ENCODE measurements around the gene EGR4.

Gene EGR4

DNA sequence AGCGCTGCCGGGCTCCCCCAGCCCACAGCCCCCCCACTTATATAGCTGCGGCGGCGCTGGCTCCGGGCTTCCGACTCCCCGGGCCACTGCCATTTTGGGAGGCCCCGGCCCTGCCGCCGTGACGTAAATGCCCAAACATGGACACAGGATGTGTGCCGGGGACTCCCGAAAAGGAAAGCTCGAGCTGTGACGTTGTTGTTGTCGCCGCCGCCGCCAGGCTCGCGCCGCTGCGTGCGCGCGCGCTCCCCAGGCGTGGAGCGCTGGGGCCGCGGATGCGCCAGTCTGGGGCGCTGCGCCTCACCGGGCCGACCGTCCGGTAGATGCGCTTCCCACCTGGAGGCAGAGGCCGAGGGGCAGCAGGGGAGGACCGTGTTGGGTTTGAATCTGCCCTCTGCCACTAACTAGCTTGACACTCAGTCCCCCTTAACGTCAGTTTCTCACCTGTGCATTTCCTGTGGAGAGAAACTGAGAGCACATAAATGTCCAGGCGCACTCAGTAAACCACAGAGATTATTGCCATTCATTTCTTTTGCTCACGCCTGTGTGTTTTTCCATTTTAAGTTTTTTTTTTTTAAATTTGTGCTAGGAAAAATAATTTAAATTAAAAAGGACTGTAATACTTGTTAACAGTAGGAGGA is at the start of gene EGR4:
TSS of gene EGR4 (minus strand) at position 15 of the 638 bp plus-strand sequence. CDS start 231 bp downstream, outside the sequence.
- H3K4me3 ChIP-seq (ENCODE audit: low read depth, low read length): peak within 1 kb of the TSS; percentile 47

DNA sequence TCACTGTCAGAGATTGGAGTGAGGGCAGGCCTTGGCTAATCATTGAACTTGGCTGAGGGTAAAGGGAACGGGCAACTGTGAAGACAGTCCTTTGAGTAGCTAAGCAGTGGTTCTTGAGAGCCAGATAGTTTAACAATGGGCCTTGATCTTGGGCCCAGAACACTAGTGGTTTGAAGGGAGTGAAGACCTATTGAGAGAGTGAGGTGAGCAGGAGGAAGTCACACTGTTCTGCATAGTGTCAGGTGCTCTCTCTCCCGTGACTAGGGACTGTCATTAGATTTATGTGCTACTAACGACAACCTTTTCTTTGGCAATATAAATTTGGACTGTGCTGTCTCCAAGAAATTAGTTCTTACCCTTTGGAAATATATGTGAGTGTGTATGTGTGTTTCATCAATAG is 47.7 kb upstream of the EGR4 start:
- no peak overlapping the region for H3K4me3 ChIP-seq (ENCODE audit: low read depth, low read length)

DNA sequence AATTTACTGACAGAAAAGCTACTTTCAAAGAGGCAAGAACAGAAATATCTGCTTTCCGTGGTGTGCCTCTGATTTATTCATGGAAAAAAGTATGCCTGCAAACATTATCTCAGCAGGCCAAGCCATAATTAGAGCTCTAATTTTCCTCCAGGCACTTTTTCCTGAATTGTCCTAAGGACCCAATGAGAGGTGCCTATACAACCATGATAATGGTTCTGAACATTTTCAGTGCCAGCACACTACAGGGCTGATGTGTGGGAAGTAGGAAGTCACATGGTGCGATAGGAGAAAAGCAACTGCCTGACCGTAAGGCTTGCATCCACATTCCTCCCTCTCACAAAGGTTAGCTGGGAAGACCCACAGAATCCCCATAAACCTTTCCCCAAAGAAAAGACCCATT is 45.9 kb upstream of the EGR4 start:
- H3K4me3 ChIP-seq (ENCODE audit: low read depth, low read length): no peak overlapping the region

DNA sequence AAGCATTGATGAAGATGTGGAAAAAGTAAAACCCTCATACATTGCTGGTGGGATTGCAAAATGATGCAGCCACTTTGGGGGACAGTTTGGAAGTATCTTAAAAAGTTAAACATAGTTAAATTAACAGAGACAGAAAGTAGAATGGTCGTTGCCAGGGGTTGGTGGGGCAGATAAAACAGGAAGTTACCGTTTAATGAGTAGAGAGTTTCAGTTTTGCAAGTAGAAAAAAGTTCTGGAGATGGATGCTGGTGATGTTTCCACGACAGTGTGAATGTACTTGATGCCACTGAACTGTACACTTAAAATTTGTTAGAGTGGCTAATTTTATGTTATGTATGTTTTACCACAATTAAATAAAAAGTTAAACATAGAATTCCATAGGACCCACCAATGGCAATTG is 44.5 kb upstream of the EGR4 start:
- no peak overlapping the region for H3K4me3 ChIP-seq (ENCODE audit: low read depth, low read length)

DNA sequence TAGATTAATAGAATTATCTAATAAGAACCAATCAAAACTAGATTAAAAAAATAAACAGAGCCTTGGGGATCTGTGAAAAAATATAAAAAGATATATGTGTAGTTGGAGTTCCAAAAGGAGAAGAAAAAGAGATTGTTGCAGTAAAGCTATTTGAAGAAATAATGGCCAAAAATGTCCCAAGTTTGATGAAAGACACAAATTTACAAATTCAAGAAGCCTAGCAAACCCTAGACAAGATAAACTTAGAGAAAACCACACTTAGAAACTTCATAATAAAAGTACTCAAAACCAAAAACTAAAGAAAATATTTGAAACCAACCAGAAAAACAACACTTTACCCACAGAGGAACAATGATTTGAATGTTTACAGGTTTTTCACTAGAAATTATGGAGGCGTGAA is 41.3 kb upstream of the EGR4 start:
- no peak overlapping the region for H3K4me3 ChIP-seq (ENCODE audit: low read depth, low read length)

DNA sequence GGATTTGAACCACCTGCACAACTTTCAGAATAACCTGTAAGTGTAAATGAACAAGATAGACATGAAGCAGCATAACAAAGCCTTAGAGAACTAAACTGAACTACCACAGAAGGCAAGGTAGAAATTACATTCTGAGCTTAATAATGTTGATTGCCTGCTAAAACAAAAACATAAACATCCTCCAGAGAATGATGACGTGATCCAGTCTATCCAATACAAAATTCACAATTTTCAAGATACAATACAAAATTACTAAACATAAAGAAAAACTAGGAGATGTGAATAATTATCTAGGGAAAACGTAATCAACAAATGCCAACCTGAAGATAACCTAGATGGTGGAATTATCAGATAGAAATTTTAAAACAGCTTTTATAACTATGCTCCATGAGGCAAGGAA is 40.7 kb upstream of the EGR4 start:
- no peak overlapping the region for H3K4me3 ChIP-seq (ENCODE audit: low read depth, low read length)

DNA sequence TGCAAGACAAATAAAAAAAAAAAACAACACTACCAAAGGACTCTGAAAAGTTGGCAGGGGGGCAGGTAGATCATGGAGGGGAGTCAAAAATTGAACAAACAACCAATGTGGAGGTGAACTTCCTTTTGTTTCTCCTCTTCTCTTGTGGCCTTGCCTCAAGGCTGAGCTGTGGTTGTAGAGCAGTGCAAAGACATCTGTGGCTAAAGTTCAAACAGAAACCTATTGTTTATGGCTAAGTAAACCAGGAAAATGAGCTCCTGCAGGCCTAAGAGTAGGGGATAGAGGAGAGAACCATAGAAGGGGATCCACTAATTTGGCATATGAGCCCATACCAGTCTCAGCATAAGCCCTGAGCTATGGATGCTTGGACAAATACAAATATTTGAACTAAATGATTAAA is 40.2 kb upstream of the EGR4 start:
- H3K4me3 ChIP-seq (ENCODE audit: low read depth, low read length): no peak overlapping the region

DNA sequence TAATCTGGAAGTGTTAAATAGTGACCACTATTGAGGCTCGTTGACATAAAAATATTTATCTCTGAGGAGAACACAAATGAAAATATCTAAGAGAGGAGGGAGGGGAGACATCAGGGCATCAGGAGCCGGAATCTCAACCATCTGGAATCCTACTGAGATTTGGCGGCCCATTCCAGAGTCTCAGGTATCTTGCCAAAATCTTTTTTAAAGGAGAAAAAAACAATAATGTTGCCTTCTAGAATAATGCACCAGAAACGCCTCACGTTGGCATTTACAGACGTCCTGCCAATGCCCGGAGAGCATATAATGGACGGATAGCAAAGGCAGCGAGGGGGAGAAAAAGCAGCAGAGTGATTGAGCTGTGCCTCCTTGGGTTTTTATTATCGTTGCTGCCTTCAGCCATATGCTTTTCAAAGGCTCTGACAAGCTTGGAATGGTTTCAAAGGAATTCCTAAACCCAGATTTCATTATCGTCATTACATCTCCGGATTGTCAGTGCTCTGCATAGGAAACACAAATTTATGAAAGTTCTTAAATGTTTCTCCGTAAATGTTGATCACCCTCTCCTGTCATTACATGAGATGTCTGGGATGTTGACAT is 30.9 kb upstream of the EGR4 start:
- no peak overlapping the region for H3K4me3 ChIP-seq (ENCODE audit: low read depth, low read length)

DNA sequence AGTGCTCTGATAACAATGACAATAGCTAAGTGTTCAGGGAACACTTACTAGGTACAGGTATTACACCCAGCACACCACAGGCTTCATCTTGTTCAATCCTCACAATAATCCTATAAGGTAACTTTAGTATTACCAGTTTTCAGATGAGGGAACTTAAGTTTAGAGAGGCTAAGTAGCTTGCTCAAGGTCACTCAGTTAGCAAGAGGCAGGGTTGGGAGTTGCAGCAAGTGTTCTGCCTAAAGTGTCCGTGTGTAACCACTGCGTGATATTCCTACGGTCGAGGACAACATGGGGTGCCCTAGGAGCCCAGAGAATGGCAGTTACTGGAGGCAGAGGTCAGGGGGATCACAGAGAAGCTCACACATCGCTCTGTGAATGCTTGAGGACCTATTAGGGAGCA is 30.2 kb upstream of the EGR4 start:
- H3K4me3 ChIP-seq (ENCODE audit: low read depth, low read length): no peak overlapping the region

DNA sequence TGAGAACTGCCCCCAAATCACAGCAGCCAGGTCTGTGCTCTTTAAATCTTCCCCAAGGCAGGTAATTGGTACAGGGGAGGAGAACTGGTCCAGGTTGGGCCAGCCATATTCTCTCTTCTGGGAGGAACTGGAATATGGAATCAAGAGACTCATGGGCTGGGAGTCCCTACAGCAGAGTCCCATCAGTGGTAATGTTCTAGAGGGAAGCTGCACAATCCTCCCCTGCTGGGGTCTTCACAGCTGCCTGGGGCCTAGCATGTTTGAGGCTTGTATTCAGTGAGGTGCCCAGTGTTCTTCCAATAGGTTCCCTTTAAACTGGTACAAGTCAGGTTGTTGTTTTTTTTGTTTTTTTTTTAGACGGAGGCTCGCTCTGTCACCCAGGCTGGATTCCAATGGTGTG is 21.1 kb upstream of the EGR4 start:
- H3K4me3 ChIP-seq (ENCODE audit: low read depth, low read length): no peak overlapping the region

DNA sequence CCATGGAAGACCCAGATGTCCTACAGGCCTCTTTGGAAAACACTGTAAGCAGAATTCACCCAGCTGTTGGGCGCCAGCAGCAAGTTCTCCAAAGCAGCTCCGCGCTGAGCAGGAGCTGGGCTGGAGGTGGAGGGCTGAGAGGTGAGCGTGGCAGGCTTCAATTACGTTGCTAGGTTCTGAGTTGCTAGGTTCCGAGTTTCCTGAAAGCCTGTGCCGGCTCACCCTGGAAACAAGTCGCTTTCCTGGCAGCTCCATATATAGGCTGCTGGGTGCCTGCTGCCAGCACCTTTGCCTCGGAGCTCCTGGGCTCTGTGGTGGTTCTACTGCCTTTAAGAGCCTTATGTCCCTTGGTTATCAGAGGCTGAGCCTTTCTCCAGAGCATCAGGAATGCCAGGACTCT is 14.4 kb upstream of the EGR4 start:
- no peak overlapping the region for H3K4me3 ChIP-seq (ENCODE audit: low read depth, low read length)

DNA sequence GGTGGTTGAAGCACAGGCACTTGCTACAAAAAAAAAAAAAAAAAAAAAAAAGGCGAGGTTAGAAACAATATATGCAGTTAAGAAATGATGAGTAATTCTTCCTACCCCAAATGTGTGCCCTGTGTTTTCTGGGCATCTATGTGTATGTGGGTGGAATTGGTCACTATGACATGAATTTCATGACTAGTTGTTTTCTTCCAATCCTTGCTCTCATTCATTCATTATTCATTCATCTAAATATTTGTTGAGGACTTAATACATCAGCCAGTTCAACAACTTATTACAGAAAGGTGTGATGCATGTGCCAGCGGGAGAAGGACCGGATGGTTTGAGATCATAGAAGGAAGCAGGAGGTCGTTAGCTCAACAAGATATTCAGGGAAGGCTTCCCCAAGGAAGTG is 8.3 kb upstream of the EGR4 start:
- no peak overlapping the region for H3K4me3 ChIP-seq (ENCODE audit: low read depth, low read length)

DNA sequence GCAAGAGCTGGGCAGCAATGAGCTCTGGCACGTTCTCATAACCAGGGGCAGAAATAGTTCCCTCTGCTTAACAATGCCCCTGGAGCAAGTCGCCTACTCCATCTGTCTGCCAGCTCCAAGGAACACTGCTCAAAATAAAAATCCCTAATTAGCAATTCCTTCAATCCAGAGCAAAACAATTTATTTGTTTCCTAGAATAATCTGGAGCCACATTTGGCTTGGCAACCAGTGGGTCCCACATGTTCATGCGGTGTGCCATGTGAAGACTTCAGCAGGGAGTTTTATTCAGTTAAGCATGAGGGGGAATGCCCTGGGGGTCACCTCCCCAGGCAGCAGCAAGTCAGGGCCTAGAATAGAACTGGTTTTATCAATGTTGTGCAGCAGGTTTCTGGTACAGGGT is 7.6 kb upstream of the EGR4 start:
- H3K4me3 ChIP-seq (ENCODE audit: low read depth, low read length): no peak overlapping the region

DNA sequence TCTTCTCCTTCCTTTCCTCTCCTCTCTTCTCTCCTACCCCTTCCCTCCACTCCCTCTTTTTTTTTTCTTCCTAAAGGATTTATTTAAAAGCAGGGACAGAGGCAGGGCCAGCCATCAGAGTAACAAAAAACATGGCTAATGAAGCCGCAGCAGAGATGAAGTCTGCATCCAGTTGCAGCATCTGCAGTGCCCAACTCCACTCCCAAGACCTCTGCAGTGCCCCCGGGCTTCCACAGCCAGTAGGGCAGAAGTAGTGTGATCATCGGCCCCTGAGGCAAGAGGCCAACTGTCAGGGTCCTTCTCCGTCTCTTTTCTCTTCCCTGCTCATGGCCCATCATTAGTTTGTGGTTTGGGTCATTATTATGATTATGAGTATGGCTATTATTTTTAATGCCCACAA is 4.2 kb upstream of the EGR4 start:
- H3K4me3 ChIP-seq (ENCODE audit: low read depth, low read length): no peak overlapping the region

DNA sequence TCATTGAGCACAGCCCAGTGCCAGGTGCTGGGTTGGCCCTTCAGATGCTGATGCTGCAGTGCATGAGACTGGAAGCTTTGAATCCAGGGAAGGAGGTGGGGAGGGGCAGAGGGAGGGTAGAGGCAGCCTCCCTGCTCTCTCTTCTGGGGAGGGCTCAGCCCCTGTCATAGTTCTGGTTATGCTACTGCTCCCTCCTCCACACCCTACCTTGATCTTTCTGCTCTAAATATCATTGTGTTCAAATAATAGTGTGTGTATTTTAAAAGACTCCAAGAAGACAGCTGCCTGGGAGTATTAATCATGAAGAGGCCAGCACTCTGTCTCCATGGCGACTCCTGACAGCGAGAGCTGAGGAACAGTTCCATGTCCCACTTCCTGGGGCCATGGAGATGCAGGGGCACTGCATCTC is 3.8 kb upstream of the EGR4 start:
- no peak overlapping the region for H3K4me3 ChIP-seq (ENCODE audit: low read depth, low read length)

DNA sequence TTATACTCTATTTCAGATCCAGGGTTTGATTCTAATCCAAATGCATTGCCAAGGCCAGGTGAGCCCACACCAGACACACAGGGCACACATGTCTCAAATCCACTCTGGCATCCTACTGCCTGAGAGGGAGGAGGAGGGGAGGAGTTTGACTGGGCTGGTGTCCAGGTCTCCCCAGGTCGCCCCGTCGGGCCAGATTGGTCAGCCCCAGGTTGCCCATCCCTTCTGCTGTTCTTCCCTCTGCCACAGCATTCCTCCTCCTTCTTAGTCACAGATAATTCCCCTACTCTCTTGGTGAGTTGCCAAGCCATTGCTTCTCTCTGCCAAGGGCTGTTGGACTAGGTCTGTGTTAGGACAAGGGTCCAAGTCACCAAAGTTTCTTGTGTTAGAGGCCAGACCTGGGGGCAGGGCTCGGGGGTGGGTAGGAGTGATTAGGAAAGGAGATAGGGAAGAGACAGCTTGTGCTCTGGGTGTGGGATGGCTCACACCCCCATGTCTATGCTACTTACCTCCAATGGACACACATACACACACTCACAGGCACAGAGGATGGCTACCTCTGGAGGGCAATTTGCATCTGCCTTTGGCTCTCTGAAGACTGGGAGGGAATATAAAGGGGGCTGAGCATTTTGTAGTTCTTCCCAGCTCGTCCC is 2.5 kb upstream of the EGR4 start:
- H3K4me3 ChIP-seq (ENCODE audit: low read depth, low read length): no peak overlapping the region

DNA sequence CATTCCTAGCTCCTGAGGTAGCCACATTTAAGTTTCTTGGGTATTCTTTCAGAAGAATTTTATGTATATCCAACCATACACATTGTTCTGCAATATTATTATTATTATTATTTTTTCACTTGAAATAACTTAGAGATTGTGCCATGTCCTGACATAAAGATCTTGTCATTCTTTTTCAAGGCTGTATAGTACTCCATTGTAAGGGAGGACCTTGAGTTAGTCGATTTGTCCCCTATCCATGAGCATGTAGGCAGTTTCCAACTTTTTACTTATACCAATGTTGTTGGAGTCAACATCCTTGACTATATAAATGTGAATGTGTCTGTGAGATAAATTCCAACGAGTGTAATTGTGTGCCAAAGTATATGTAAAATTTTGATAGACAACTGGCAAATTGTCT is 891 bp upstream of the EGR4 start:
- no peak overlapping the region for H3K4me3 ChIP-seq (ENCODE audit: low read depth, low read length)

DNA sequence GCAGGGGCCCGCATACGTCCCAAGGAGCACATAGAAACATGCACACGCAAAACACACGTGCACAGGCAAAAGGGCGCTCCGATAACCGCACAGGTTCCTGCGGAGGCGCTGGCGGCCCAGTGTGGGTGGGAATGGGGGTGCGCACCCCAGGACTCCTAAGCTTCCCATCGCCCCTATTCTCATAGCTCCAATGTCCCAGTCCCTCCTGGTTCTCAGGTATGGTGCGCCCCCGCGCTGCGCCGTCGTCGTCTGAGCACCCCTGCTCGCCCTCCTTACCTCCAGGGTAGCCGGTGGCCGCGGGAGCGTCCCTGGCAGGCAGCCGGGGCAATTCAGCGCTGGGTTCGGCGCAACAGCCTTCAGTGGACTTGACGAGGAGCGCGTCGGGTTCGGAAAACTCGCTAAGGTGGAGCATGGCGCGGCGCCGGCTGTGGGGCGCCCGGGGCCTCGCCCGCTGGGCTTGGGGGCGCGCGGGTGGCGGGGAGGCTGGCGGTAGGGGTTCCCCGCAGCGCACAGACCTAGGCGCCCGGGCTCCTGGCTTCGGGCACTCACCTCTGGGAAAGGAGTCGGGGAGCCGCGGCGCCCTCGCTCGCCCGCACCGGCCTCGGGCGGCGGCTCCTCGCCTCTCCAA is 328 bp downstream of the EGR4 start:
- H3K4me3 ChIP-seq (ENCODE audit: low read depth, low read length): peak overlapping the region; percentile 47

DNA sequence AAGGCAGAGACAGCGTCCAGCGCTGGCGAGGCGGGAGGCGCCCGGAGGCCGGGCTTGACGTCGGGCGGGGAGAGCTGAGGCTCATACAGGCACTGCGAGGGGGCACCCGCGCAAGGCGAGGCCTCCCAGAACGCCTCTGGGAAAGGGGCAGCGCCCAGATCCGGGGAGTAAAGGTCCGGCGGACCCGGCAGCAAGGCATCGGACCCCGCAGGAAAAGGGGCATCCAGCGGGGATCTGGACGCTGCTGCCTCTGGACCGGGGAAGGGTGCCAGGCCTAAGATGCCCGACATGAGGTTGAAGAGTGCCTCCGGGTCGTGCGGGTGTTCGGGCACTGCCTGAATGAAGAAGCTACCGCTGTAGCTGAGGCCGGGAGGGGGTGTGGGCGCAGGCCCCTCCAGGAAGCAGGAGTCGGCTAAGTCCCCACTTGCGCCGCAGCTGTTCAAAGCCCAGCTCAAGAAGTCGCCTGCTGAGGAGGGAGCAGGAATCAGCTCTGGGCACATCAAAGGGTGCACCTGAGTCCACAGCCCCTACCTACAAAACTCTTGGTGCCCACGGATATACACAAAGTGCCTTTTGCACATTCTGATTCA is 937 bp downstream of the EGR4 start:
- H3K4me3 ChIP-seq (ENCODE audit: low read depth, low read length): peak overlapping the region; percentile 47

DNA sequence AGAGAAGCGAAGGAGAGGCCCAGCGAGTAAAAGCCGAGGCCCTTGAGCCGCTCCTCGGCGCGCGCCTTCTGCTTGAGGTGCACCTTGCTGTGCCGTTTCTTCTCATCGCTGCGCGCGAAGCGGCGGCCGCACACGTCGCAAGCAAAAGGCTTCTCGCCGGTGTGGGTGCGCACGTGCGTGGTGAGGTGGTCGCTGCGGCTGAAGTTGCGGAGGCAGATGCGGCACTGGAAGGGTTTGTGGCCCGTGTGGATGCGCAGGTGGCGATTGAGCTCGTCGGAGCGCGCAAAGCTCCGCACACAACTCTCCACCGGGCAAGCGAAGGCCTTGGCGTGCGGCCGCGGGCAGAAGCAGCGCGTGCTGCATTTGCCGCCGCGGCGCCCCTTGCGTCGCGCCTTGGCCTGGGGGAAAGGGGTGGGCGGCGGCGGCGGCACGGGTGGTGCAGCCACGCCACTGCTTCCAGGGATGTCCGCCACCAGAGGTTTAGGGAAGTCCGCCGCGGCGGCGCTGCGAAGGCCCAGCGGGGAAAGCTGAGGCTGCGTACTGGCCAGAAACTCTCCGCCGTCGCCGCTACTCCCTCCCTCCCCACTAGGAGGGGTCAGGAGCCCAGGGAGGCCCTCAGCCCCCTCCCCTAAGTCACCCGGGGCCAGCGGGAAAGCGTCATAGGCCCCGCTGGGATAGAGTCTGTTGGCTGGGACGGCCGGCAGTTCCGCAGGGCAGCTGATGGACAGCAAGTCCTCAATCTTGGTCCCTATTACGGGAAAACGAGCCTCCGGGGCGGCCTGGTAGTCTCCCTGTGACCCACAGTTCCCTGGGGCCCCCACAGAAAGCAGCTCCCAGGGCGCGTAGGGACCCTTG is 1.7 kb downstream of the EGR4 start:
- peak overlapping the region; percentile 47 for H3K4me3 ChIP-seq (ENCODE audit: low read depth, low read length)

DNA sequence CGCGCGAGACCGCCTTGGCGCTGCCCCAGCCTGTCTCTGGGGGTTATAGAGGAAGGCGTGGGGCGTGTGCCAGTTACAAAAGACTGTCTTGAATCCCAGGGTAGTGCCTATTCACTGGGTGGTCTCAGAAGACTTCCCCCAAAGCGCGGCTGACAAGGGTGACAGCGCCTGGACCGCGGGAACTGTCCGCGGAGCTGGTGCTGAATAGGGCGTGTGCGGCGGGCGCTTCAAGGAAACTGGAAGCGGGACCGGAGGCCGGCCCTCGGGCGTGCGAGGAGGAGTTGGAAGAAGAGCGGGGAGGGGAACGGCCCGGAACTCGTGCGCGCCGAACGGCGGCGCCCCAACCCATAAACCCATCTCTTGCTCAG is 2.3 kb downstream of the EGR4 start:
- peak overlapping the region; percentile 47 for H3K4me3 ChIP-seq (ENCODE audit: low read depth, low read length)

All from iPS-11a (cell line).